ENCODE data around the gene FLII.

- TF ChIP-seq EZH2 (IDR thresholded peaks at IDR 0.05): no peak
- TF ChIP-seq POLR2AphosphoS5 (IDR thresholded peaks at IDR 0.05; ENCODE audit: borderline replicate concordance, low read depth, low read length): no peak
- no peak for TF ChIP-seq FOXP2 (optimal IDR thresholded peaks at IDR 0.05; ENCODE audit: control extremely low read depth, extremely low read length, insufficient read depth)
These were observed 11.8 kb upstream of the FLII start for GRCh38 chr17:18270046-18270931.
